IMR-90 (cell line): Measurements from ENCODE around the gene MSH4. TPM values are rescaled to one million over a fixed set of nuclear protein-coding genes. Genes with fewer than 3 reads are reported as not detected.

Source experiments
- ATAC-seq: fragments of 200-7000 bp; cut with Tn5 transposase; 2 replicates; pipeline ENCODE4 v1.9.1; 2020; ENCODE audit warnings: low read depth, mild to moderate bottlenecking, moderate library complexity
- BruUV-seq: library from RNA; stranded (reverse); fragments of 400-500 nt; replicated peaks from 2 replicates; lab custom pipeline; 2021; lab: Mats Ljungman, UMichigan
- CTCF ChIA-PET: fragments of 300-600 bp; formaldehyde crosslinking; extraction: SDS; loops from one replicate; lab custom pipeline; 2021; ENCODE audit warnings: antibody characterized with exemption; lab: Yijun Ruan, JAX
- POLR2A ChIA-PET: fragments of 300-600 bp; sonication (Branson Sonifier 250); formaldehyde crosslinking; loops from one replicate; lab custom pipeline; 2022; ENCODE audit warnings: antibody characterized with exemption; ENCODE audit not compliant: unreplicated experiment; lab: Charles Lee
- DNase-seq: peaks from one replicate; pipeline ENCODE4 v3.0.0; 2013
- H2AFZ ChIP-seq: replicated peaks from 2 replicates; pipeline ENCODE3; 2013; ENCODE audit warnings: low read length, mild to moderate bottlenecking; ENCODE audit not compliant: poor library complexity
- H2AK5ac ChIP-seq: 2 replicates; pipeline ENCODE4 v1.6.1; 2013; ENCODE audit warnings: low read depth, low read length, inconsistent platforms
- H2AK9ac ChIP-seq: replicated peaks from 2 replicates; pipeline ENCODE3; 2013; ENCODE audit warnings: mild to moderate bottlenecking, low read depth, low read length, moderate library complexity; ENCODE audit not compliant: poor library complexity
- H2BK120ac ChIP-seq: 2 replicates; pipeline ENCODE4 v1.6.1; 2013; ENCODE audit warnings: low read depth, low read length, inconsistent platforms
- H2BK15ac ChIP-seq: 3 replicates; pipeline ENCODE4 v1.6.1; 2013; ENCODE audit warnings: low read depth, low read length, inconsistent platforms
- H2BK20ac ChIP-seq: 2 replicates; pipeline ENCODE4 v1.6.1; 2013; ENCODE audit warnings: low read depth, mild to moderate bottlenecking, inconsistent platforms, low read length, moderate library complexity
- H2BK5ac ChIP-seq: 2 replicates; pipeline ENCODE4 v1.6.1; 2013; ENCODE audit warnings: mild to moderate bottlenecking, low read depth, low read length, inconsistent platforms; ENCODE audit not compliant: poor library complexity, severe bottlenecking
- H3K14ac ChIP-seq: replicated peaks from 2 replicates; pipeline ENCODE4 v1.6.1; 2013; ENCODE audit warnings: low read depth, low read length, inconsistent platforms
- H3K18ac ChIP-seq: 2 replicates; pipeline ENCODE4 v1.6.1; 2013; ENCODE audit warnings: low read depth, low read length, control low read depth
- H3K23ac ChIP-seq: 2 replicates; pipeline ENCODE4 v1.6.1; 2013; ENCODE audit warnings: low read depth, low read length, inconsistent platforms
- H3K27ac ChIP-seq: 2 replicates; pipeline ENCODE4 v1.5.1; 2013; ENCODE audit warnings: mild to moderate bottlenecking, control low read depth, low read length; ENCODE audit not compliant: insufficient read depth
- H3K27me3 ChIP-seq: 2 replicates; pipeline ENCODE4 v1.6.1; 2013; ENCODE audit warnings: low read length; ENCODE audit not compliant: control insufficient read depth, insufficient read depth
- H3K36me3 ChIP-seq: 2 replicates; pipeline ENCODE4 v1.6.1; 2013; ENCODE audit warnings: low read length, mixed read lengths; ENCODE audit not compliant: control insufficient read depth, insufficient read depth
- H3K4ac ChIP-seq: 2 replicates; pipeline ENCODE4 v1.6.1; 2013; ENCODE audit warnings: low read depth, low read length, inconsistent platforms
- H3K4me1 ChIP-seq: 2 replicates; pipeline ENCODE4 v1.6.1; 2013; ENCODE audit warnings: low read length, mixed read lengths; ENCODE audit not compliant: control insufficient read depth, insufficient read depth
- H3K4me2 ChIP-seq: 2 replicates; pipeline ENCODE4 v1.6.1; 2013; ENCODE audit warnings: low read depth, mild to moderate bottlenecking, control low read depth, low read length, moderate library complexity
- H3K4me3 ChIP-seq: 2 replicates; pipeline ENCODE4 v1.5.1; 2013; ENCODE audit warnings: low read depth, mild to moderate bottlenecking, control low read depth, low read length, moderate library complexity; ENCODE audit not compliant: insufficient read depth
- H3K56ac ChIP-seq: 2 replicates; pipeline ENCODE4 v1.6.1; 2013; ENCODE audit warnings: low read length, inconsistent platforms; ENCODE audit not compliant: insufficient read depth; ENCODE audit errors: extremely low read depth
- H3K79me1 ChIP-seq, 2 experiments: 2 replicates each; pipeline ENCODE4 v1.6.1; 2013; ENCODE audit warnings: low read length in 2 of 2, inconsistent platforms in 1 of 2, low read depth in 1 of 2
- H3K9ac ChIP-seq: 2 replicates; pipeline ENCODE4 v1.6.1; 2013; ENCODE audit warnings: low read depth, low read length, control low read depth
- H3K9me1 ChIP-seq: 2 replicates; pipeline ENCODE4 v1.6.1; 2013; ENCODE audit warnings: low read length, inconsistent platforms; ENCODE audit not compliant: insufficient read depth
- H3K9me3 ChIP-seq: 2 replicates; pipeline ENCODE4 v1.6.1; 2013; ENCODE audit warnings: low read length; ENCODE audit not compliant: control insufficient read depth, insufficient read depth
- H4K20me1 ChIP-seq: 2 replicates; pipeline ENCODE4 v1.6.1; 2013; ENCODE audit warnings: low read length, inconsistent platforms; ENCODE audit not compliant: insufficient read depth
- H4K5ac ChIP-seq: 2 replicates; pipeline ENCODE4 v1.6.1; 2013; ENCODE audit warnings: mild to moderate bottlenecking, low read depth, low read length, control low read depth
- H4K8ac ChIP-seq, 2 experiments: 2 replicates each; pipeline ENCODE4 v1.6.1; 2013; ENCODE audit warnings: low read depth in 2 of 2, low read length in 2 of 2, control low read depth in 1 of 2, inconsistent platforms in 1 of 2
- H4K91ac ChIP-seq: 2 replicates; pipeline ENCODE4 v1.6.1; 2013; ENCODE audit warnings: low read depth, low read length, inconsistent platforms; ENCODE audit not compliant: insufficient read depth
- BHLHE40 ChIP-seq: fragments of 150-350 bp; IDR thresholded peaks from 2 replicates; pipeline ENCODE4 v1.6.1; 2016; ENCODE audit warnings: mild to moderate bottlenecking, low read depth, low read length
- CEBPB ChIP-seq: IDR thresholded peaks from 2 replicates; pipeline ENCODE4 v1.6.1; 2012; ENCODE audit warnings: low read depth, low read length, improper control_type of control experiment
- CHD1 ChIP-seq: IDR thresholded peaks from 2 replicates; pipeline ENCODE4 v1.6.1; 2012; ENCODE audit warnings: low read depth, low read length, improper control_type of control experiment
- FOS ChIP-seq: fragments of 150-350 bp; IDR thresholded peaks from 2 replicates; pipeline ENCODE4 v1.6.1; 2016; ENCODE audit warnings: low read depth, low read length
- MAFK ChIP-seq: IDR thresholded peaks from 2 replicates; pipeline ENCODE4 v1.6.1; 2012; ENCODE audit warnings: low read depth, low read length, improper control_type of control experiment
- MAZ ChIP-seq: IDR thresholded peaks from 2 replicates; pipeline ENCODE4 v1.6.1; 2012; ENCODE audit warnings: low read depth, mild to moderate bottlenecking, low read length, improper control_type of control experiment, moderate library complexity, borderline replicate concordance
- MXI1 ChIP-seq: IDR thresholded peaks from 2 replicates; pipeline ENCODE4 v1.6.1; 2012; ENCODE audit warnings: low read depth, mild to moderate bottlenecking, low read length, moderate library complexity, borderline replicate concordance
- NFE2L2 ChIP-seq: fragments of 150-350 bp; IDR thresholded peaks from 2 replicates; pipeline ENCODE4 v1.6.1; 2016; ENCODE audit warnings: low read depth, mild to moderate bottlenecking, low read length
- POLR2A ChIP-seq: IDR thresholded peaks from 2 replicates; pipeline ENCODE4 v1.6.1; 2012; ENCODE audit warnings: mild to moderate bottlenecking, low read depth, low read length
- RAD21 ChIP-seq: IDR thresholded peaks from 2 replicates; pipeline ENCODE4 v1.6.1; 2012; ENCODE audit warnings: low read length, improper control_type of control experiment
- RCOR1 ChIP-seq: IDR thresholded peaks from 2 replicates; pipeline ENCODE4 v1.6.1; 2012; ENCODE audit warnings: mild to moderate bottlenecking, low read length, improper control_type of control experiment; ENCODE audit not compliant: insufficient replicate concordance
- RFX5 ChIP-seq: IDR thresholded peaks from 2 replicates; pipeline ENCODE4 v1.8.0; 2012; ENCODE audit warnings: low read depth, mild to moderate bottlenecking, low read length, moderate library complexity
- SMC3 ChIP-seq: fragments of 150-350 bp; IDR thresholded peaks from 2 replicates; pipeline ENCODE4 v1.6.1; 2016; ENCODE audit warnings: low read depth, mild to moderate bottlenecking, antibody characterized with exemption, low read length, moderate library complexity
- dilution Hi-C: fragments of 300-500 bp; cut with HindIII; formaldehyde crosslinking; loops from one replicate; pipeline ENCODE4 v1.14.3; 2018; ENCODE audit warnings: low sequenced_read_pairs; ENCODE audit not compliant: unreplicated experiment
- in situ Hi-C: fragments of 300-500 bp; cut with MboI; formaldehyde crosslinking; loops from 3 replicates; pipeline ENCODE4 v1.14.3; 2019; ENCODE audit warnings: low sequenced_read_pairs, inconsistent platforms, mixed read lengths
- intact Hi-C: fragments of 100-400 bp; cut with micrococcal nuclease; formaldehyde crosslinking; loops from 2 replicates; pipeline ENCODE4 v1.10.0; 2022
- polyA plus RNA-seq, 3 experiments: library from polyadenylated mRNA; depleted of rRNA; stranded (reverse); fragments of >200 nt; gene quantifications; 2 replicates each; pipeline ENCODE4 v1.2.3, GENCODE V29; 2012; ENCODE audit warnings: low replicate concordance in 1 of 3
- total RNA-seq: library from RNA; depleted of rRNA; stranded (reverse); fragments of >200 nt; gene quantifications from 2 replicates; pipeline ENCODE4 v1.2.3, GENCODE V29; 2012
- TF ChIP-seq, protein P1 (sequence below): fragments of 150-350 bp; IDR thresholded peaks from 2 replicates; pipeline ENCODE4 v1.6.1; 2016; ENCODE audit warnings: low read depth, mild to moderate bottlenecking, low read length, moderate library complexity, borderline replicate concordance
- TF ChIP-seq, protein P2 (sequence below): conservative IDR thresholded peaks from 2 replicates; pipeline ENCODE4 v1.5.1; 2012; ENCODE audit warnings: mild to moderate bottlenecking, low read depth, low read length, improper control_type of control experiment
- TF ChIP-seq, protein P3 (sequence below): fragments of 150-350 bp; IDR thresholded peaks from 2 replicates; pipeline ENCODE4 v1.6.1; 2017; ENCODE audit warnings: mild to moderate bottlenecking, antibody characterized with exemption, low read length, low read depth

The MSH4 gene
- total and polyA plus RNA-seq, 2 of the 4 experiments (the other 2 are of a cell fraction), result under 0.01 to 0.02 TPM

DNA sequence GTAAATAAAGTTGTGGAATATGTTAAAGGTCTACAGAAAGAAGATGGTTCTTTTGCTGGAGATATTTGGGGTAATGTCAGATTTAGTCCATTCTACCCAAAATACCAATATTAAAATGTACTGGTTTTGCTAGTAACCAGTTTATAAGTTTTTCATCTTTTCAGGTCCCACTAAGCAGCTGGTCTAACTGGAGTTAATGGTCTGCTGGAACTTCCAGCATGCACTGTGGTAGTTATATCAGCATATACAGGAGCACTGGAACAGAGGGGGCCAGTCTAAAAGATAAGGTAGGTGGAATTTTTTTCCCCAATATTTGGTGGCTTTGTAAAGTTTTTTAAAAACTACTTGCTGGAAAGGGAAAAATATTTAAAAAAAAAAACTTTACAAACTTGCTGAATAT, 6.7 kb upstream of the MSH4 start:
- Histone ChIP-seq H3K14ac (no peak overlapping the region), H2BK5ac (no peak overlapping the region), H4K8ac (no peak overlapping the region), H2BK15ac (no peak overlapping the region), H3K4me2 (no peak overlapping the region), H2AFZ (no peak overlapping the region), H4K91ac (no peak overlapping the region), H2AK9ac (no peak overlapping the region), H3K4me3 (no peak overlapping the region), H3K27ac (no peak overlapping the region), H3K9me1 (0 out of 2 replicates have a peak, but pooled peaks cover 2% of the 10 kb centered on the region), H3K56ac (no peak overlapping the region), H3K4me1 (peaks cover 2% of the 10 kb centered on the region; the same call in 1 of the 2 replicates), H3K4ac (no peak overlapping the region), H4K5ac (no peak overlapping the region), H3K9me3 (no peaks in the 10 kb centered on the region), H3K27me3 (no peaks in the 10 kb centered on the region), H2BK20ac (no peak overlapping the region), H3K18ac (no peak overlapping the region), H2AK5ac (no peak overlapping the region), H3K36me3 (peaks cover 28% of the 10 kb centered on the region), H2BK120ac (no peak overlapping the region), H4K20me1 (peaks cover 65% of the 10 kb centered on the region), H3K79me1 (peaks cover 5 to 31% of the 10 kb centered on the region in 2 experiments; a peak in 2 of 4 replicates), H3K23ac (no peak overlapping the region), H3K9ac (no peak overlapping the region)
- in situ Hi-C loops (loop anchor here (10.0 kb wide), 2 partner anchors 65 to 285 kb away; partner anchors contain the start of genes ACADM and ST6GALNAC3), intact Hi-C loops (loop anchor here (10.0 kb wide), 1 partner anchor 525 kb away; no protein-coding TSS in a partner anchor), dilution Hi-C loops (no loop called here)
- BruUV-seq, result no TSS peak
- POLR2A ChIA-PET, result no interaction called here
- no peak for DNase-seq
- TF ChIP-seq MAZ, result no peak
- TF ChIP-seq, protein P1, sequence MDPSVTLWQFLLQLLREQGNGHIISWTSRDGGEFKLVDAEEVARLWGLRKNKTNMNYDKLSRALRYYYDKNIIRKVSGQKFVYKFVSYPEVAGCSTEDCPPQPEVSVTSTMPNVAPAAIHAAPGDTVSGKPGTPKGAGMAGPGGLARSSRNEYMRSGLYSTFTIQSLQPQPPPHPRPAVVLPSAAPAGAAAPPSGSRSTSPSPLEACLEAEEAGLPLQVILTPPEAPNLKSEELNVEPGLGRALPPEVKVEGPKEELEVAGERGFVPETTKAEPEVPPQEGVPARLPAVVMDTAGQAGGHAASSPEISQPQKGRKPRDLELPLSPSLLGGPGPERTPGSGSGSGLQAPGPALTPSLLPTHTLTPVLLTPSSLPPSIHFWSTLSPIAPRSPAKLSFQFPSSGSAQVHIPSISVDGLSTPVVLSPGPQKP, result no peak
- no peak for TF ChIP-seq CEBPB
- no peak for TF ChIP-seq RAD21
- TF ChIP-seq MXI1, result no peak
- TF ChIP-seq BHLHE40, result no peak
- TF ChIP-seq POLR2A, result no peak
- TF ChIP-seq RCOR1, result no peak
- TF ChIP-seq, protein P2, sequence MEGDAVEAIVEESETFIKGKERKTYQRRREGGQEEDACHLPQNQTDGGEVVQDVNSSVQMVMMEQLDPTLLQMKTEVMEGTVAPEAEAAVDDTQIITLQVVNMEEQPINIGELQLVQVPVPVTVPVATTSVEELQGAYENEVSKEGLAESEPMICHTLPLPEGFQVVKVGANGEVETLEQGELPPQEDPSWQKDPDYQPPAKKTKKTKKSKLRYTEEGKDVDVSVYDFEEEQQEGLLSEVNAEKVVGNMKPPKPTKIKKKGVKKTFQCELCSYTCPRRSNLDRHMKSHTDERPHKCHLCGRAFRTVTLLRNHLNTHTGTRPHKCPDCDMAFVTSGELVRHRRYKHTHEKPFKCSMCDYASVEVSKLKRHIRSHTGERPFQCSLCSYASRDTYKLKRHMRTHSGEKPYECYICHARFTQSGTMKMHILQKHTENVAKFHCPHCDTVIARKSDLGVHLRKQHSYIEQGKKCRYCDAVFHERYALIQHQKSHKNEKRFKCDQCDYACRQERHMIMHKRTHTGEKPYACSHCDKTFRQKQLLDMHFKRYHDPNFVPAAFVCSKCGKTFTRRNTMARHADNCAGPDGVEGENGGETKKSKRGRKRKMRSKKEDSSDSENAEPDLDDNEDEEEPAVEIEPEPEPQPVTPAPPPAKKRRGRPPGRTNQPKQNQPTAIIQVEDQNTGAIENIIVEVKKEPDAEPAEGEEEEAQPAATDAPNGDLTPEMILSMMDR, result no peak
- TF ChIP-seq MAFK, result no peak
- no peak for TF ChIP-seq SMC3
- no peak for TF ChIP-seq FOS
- TF ChIP-seq CHD1, result no peak
- TF ChIP-seq, protein P3, sequence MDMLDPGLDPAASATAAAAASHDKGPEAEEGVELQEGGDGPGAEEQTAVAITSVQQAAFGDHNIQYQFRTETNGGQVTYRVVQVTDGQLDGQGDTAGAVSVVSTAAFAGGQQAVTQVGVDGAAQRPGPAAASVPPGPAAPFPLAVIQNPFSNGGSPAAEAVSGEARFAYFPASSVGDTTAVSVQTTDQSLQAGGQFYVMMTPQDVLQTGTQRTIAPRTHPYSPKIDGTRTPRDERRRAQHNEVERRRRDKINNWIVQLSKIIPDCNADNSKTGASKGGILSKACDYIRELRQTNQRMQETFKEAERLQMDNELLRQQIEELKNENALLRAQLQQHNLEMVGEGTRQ, result no peak
- TF ChIP-seq NFE2L2, result no peak
- no peak for TF ChIP-seq RFX5
- CTCF ChIA-PET, result interaction anchor here (0.6 to 1.1 kb wide), 2 partner anchors 40 to 245 kb away, joined by 3 read pairs; no protein-coding TSS in a partner anchor
- no peak for ATAC-seq
